GM12872 (cell line): ENCODE data around the gene WWOX.

Source experiments
- CTCF ChIP-seq: IDR thresholded peaks from 3 replicates; pipeline ENCODE4 v1.5.1; 2011; ENCODE audit warnings: low read depth, mild to moderate bottlenecking, low read length, moderate library complexity; ENCODE audit not compliant: insufficient read depth

The WWOX gene

GRCh38 chr16:78882150-78882549, 782.7 kb downstream of the WWOX start:
- no peak for TF ChIP-seq CTCF

GRCh38 chr16:78882751-78883150, 783.3 kb downstream of the WWOX start:
- no peak for TF ChIP-seq CTCF

- TF ChIP-seq CTCF: no peak
Observed at GRCh38 chr16:78884204-78884603, 784.8 kb downstream of the WWOX start.

- TF ChIP-seq CTCF: no peak
Observed at GRCh38 chr16:78889346-78889745, 789.9 kb downstream of the WWOX start.

- no peak for TF ChIP-seq CTCF
Observed at GRCh38 chr16:78890373-78890895, 791.0 kb downstream of the WWOX start.

- no peak for TF ChIP-seq CTCF
Observed at GRCh38 chr16:78892951-78893733, 793.7 kb downstream of the WWOX start.

GRCh38 chr16:78894886-78895285, 795.4 kb downstream of the WWOX start:
- no peak for TF ChIP-seq CTCF
